Measurements from ENCODE around the gene DENND1B.
"Not testable (repeated sequence)": the region's sequence is repeated elsewhere in the genome, so short reads cannot be mapped to it uniquely, and the experiment has no call there.

Gene DENND1B

GRCh38 chr1:197619008-197619640 lies 156.2 kb downstream of the DENND1B start:
- DNase-seq = peak; percentile 2

- DNase-seq = no peak
Observed at GRCh38 chr1:197618061-197618460, 157.2 kb downstream of the DENND1B start.

GRCh38 chr1:197615693-197616011 lies 159.6 kb downstream of the DENND1B start:
- DNase-seq = no peak

- DNase-seq = no peak
Observed at GRCh38 chr1:197614916-197615692, 160.2 kb downstream of the DENND1B start.

GRCh38 chr1:197606168-197606845 lies 169.0 kb downstream of the DENND1B start:
- no peak for DNase-seq

GRCh38 chr1:197604302-197604701 lies 171.0 kb downstream of the DENND1B start:
- no peak for DNase-seq

- no peak for DNase-seq
Observed at GRCh38 chr1:197600751-197601150, 174.5 kb downstream of the DENND1B start.

GRCh38 chr1:197599789-197600188 lies 175.5 kb downstream of the DENND1B start:
- no peak for DNase-seq

- no peak for DNase-seq
Observed at GRCh38 chr1:197598935-197599334, 176.3 kb downstream of the DENND1B start.

GRCh38 chr1:197595304-197595904 lies 179.9 kb downstream of the DENND1B start:
- no peak for DNase-seq

GRCh38 chr1:197590687-197591086 lies 184.6 kb downstream of the DENND1B start:
- no peak for DNase-seq

GRCh38 chr1:197585809-197586208 lies 189.5 kb downstream of the DENND1B start:
- no peak for DNase-seq

- no peak for DNase-seq
Observed at GRCh38 chr1:197577580-197577979, 197.7 kb downstream of the DENND1B start.

GRCh38 chr1:197575531-197575930 lies 199.7 kb downstream of the DENND1B start:
- not testable (repeated sequence) for DNase-seq

- no peak for DNase-seq
Observed at GRCh38 chr1:197572169-197572568, 203.1 kb downstream of the DENND1B start.

- no peak for DNase-seq
Observed at GRCh38 chr1:197567442-197567841, 207.8 kb downstream of the DENND1B start.

GRCh38 chr1:197561041-197561440 lies 214.2 kb downstream of the DENND1B start:
- DNase-seq = no peak

- DNase-seq = no peak
Observed at GRCh38 chr1:197559655-197560054, 215.6 kb downstream of the DENND1B start.

- DNase-seq = no peak
Observed at GRCh38 chr1:197559244-197559643, 216.0 kb downstream of the DENND1B start.

- no peak for DNase-seq
Observed at GRCh38 chr1:197557302-197557701, 218.0 kb downstream of the DENND1B start.

- no peak for DNase-seq
Observed at GRCh38 chr1:197553281-197553680, 222.0 kb downstream of the DENND1B start.

- DNase-seq = no peak
Observed at GRCh38 chr1:197546989-197547388, 228.3 kb downstream of the DENND1B start.

- DNase-seq = no peak
Observed at GRCh38 chr1:197544553-197544952, 230.7 kb downstream of the DENND1B start.

GRCh38 chr1:197544130-197544529 lies 231.2 kb downstream of the DENND1B start:
- no peak for DNase-seq
